NCI-H446 treated with DMSO at 0.1 percent for 48 hours (cell line): Measurements from ENCODE around the gene CNBP.
A peak's percentile ranks its signal among the peaks of the same experiment; 100 is the strongest.

Experiments used
- DNase-seq: peaks from one replicate; lab custom pipeline; 2025; lab: John Stamatoyannopoulos, UW

CNBP gene

DNA sequence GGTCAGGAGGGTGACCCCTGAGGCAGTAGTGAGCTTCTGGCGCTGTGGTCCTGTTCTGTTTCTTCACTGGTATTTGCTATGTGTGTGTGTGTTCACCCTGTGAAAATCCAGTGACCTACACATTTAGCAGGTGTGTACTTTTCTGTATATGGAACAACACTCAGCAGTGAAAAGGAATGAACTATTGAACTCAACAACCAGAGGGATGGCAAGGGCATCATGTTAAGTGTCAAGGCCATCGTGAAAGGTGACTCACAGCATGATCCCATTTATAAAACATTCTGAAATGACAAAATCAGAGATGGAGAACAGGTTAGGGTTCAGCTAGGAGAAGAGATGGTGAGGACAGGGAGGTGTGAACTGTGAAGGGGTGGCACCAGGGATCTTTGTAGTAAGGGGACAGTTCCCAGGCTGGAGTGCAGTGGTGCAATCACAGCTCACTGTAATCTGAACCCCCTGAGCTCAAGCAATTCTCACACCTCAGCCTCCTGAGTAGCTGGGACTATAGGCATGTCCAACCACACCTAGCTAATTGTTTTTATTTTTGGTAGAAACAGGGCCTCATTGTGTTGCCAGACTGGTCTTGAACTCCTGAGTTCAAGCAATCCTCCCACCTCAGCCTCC lies 52.1 kb downstream of the CNBP start:
- no peak for DNase-seq

DNA sequence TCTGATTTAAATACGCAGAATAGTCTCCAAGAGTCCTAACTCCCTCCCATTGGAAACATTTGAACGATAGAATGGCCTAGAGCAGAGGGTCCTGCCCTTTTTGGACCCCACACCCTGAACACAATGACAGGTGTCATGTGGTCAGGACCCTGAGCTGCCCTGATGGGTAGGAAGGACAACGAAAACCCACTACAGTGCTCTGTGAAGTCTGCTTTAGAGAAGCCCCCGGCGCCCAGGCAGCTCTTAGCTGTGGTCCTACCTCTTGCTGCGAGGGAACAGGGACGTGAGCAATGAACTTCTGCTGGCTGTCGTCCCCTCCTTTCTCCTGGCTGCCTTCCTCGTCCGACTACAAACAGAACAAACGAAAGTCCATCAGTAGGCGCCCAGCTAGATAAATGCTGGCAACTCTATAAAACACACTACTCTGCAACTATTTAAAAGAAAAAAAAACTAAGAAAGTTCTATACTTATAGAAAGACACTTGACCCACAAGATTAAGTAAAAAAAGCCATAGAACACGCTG lies 53.3 kb downstream of the CNBP start:
- no peak for DNase-seq

DNA sequence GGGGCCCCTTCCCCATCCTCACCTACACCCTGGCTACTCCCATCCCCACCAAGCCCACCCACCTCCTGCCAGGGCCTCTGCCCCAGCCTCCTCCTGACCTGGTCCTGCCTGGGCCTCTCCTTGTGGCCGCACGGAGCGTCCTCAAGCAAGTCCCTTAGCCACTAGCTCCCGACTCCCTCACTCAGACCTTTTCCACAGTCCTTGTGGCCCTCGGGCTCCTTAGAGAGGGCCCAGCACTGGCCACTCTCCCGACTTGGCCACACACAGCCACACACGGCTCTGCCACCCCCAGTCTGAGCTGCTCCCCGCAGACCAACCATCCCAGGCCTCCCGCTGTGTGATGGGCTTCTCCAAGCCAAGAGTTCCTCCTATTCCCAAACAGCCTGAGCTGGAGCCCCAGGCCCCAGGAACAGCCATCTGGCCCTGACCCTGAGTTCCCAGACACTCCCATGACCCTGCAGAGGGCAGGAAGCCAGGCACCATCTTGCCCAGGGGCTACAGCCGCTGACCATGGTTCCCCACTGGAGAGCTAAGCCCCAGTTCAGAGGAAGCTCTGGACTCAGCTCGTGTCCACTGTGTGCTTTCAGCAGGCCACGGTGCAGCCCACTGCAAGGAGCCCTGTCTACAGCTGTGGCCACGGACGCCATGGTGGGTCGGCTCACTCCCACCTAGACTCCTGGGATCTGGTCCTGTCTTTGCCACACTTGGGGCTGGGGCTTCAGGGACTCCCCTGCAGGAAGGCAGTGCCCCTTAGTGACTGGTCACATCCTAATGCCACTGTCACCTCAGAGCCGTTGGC lies 55.1 kb downstream of the CNBP start:
- DNase-seq: no peak

DNA sequence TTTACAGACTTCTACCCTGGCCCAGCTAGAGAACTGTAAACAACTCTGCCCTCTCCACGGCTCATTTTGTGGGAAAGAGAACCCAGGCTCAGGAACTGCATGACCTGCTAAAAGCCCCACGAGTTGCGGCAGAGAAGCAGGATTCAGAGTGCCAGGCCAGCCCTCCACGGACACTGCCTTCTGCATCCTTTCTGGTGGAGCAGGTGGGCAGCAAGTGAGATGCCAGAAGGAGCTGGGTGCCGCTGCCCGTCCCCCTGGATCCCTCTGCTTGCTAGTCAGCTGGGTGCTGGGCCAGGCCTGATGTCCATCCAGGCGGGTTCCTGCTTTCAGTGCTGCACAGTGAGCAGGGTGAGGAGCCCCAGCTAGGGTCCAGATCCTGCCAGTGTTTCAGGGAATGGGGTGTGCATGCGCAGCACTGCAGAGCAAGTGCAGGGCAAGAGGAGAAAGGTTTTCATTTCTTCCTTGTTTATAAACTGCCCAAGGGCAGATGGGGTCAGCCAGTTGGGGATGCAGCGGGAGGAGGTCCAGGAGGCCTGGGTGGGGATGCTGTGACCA lies 56.9 kb downstream of the CNBP start:
- DNase-seq: no peak

DNA sequence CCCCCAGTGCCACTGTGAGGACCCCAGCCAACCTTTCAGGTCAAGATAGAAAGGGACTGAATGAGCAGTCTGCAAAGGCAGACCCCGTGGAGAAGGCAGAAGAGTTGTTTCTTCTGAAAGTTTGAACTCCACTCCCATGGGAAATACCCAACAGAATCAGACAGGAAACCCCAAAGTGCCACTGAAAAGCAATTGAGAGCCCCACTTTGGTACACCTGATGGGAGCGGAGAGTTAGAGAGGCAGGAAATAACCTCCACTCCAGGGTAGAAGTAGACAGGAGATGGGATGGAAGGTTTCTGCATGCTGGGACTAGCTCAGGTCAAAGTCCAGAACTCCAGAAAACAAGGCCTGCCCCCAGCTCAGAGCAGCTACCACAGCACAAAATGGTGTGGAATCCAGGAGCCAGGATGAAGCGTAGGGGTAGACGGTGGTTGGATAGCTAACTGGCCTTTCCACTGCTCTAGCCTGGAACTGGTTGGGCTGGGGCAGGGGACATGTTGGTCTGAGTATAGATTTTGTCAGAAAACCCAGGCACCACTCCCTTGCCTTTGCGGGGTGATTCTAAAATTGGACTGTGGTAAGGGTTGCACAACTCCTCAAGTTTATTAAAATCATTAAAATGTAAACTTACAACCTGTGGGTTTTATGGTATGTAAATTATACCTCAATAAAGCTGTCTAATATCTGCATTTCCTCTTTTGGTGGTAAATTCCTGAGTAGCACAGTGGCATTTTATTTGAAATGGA lies 60.2 kb downstream of the CNBP start:
- DNase-seq: no peak

DNA sequence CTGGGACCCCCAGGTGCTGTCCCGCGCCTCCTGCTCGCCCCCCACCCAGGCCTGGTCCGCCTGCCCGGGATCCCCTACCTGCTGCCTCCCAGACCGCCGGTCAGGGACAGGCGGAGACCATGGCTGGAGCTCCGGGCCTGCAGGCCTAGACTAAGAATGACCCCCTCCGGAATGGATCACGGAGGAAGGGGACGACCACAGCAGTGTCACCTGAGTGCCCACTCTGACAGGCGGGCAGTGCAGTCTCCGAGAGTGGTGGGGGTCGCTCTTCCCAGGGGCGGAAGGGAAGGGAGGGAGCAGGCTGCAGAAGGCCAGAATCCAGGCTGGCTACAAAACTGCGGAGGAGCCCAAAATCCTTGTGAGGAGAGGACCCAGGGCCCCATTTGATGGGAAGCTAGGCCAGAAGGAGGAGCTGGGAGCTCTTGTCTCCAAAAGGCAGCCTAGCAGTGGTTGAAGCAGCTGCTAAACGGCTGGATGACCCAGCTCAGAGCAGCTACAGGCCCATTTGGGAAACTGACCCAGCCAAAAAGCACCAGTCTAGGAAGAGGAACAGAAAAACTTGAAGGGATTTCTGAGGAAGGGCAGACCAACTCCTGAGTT lies 61.2 kb downstream of the CNBP start:
- DNase-seq: no peak

DNA sequence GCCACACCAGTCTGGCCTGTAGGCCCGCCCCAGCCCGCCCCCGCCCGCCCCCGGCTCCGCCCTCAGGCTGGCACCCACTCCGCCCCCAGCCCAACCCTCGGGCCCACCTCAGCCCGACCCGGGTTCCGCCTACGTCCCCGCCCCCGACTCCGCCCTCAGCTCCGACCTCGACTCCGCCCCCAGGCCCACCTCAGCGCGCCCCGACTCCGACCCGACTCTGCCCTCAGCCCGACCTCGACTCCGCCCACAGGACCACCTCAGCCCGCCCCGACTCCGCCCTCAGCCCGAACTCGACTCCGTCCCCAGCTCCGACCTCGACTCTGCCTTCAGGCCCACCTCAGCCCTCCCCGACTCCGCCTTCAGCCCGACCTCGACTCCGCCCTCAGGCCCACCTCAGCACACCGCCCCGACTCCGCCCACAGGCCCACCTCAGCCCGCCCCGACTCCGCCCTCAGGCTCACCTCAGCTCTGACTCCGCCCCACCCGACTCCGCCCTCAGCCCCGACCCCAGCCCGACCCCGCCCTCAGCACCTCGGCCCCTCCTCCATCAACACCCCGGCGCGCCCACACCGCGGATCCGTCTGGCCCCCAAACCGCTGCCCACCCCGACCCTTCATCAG lies 61.8 kb downstream of the CNBP start, which contains the start of gene RAB43:
Gene RAB43 (minus strand): TSS at position 13 of the 620 bp plus-strand sequence. CDS start 315 bp downstream, outside the sequence.
- peak; percentile 25 for DNase-seq

DNA sequence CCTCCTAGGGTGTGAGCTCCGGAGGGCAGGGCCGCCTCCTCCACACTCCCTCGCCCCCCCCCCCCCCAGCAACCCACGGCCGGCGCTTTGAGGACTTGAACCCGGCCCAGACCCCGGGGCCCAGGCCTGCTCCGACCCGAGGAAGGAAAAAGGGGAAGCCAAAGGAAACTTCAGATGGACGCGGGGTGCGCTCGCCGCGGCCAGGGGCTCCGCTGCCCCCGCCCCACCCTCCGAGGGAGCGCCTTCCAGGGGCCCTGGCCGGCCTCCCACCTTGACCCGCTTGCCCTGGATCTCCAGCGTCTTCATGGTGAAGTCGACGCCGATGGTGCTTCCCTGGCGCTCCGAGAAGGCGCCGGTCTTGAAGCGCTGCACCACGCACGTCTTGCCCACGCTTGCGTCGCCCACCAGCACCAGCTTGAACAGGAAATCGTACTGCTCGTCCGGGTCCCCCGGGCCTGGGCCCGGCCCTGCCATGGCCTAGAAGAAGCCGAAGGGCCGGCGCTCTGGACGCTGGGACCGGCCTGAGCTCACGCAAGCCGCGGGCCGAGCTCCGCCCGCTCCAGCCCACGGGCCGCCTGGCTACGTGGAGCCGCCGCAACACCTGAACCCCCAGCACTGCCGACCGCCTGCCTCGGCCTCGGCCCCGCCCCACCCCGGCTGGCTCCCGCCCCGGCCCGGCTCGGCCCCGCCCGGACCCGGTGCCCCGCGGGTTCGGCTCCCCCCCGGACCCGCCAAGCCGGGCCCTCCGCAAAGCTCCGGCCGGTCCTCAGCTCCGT lies 62.5 kb downstream of the CNBP start:
- no peak for DNase-seq

DNA sequence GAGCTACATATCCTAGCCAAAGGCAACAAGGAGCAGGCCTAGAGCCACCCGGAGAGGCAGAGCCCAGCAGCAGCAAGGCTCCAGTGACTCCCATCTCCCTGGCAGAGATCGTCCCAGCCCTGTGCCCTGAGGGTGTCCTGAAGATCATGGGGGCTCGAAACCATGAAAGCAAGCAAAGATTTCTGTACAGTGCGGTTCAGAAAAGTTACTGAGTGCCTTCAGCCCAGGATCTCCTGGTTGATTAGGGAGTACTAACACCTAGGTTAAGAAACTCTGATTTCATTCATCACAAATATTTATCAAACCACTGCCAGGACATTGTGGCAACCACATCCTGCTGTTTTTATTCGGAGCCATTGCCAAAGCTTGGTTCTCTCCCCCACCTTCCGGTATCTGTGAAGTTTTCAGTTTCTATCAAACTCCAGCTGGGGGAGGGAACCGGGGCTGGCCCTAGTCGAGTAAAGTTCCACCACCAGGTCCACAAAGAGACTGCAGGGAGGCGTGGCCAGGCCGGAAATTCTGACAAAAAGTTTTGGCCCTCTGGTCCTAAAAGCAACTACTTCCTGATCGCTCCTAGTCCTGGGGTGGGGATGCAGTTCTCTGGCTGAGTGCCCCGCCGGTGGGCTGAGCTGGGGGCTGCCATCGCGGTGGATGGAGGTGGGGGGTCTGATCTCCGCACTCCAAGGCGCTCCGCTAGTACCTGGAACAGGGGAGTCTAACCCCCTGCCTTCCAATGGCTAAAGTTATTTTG lies 63.3 kb downstream of the CNBP start:
- no peak for DNase-seq

DNA sequence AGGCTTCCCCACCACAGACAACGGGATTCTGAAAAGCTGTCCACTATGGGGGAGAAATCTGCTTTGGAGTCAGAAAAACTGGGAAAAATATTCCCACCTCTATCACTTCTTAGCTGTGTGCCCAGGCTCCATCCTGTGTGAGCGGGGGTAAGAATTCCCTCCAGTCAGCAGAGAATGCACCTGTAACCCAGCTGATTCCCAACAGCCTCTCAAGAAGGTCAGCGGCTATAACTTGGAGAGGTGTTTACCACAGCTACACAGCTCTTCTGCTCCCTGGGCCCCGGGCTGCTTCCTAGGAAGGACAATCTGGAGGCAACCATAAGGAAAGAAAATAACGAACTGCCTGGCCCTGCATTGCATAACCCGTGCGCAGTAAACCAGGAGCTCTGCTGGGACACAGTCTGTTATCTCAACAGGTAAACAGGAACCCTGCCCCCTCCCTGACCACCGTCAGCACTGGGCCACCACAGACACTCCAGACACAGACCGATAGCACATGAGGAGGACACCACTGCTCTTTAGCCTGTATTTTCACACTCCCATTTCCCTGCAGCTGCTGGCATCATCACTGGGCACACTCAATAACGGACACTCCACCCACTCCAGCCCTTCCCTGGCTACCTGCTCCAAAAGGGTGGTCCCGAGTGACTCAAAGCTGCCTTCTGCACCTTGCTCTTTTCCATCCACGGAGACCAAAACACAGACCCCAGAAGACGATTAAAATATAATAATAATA lies 64.2 kb downstream of the CNBP start:
- no peak for DNase-seq

DNA sequence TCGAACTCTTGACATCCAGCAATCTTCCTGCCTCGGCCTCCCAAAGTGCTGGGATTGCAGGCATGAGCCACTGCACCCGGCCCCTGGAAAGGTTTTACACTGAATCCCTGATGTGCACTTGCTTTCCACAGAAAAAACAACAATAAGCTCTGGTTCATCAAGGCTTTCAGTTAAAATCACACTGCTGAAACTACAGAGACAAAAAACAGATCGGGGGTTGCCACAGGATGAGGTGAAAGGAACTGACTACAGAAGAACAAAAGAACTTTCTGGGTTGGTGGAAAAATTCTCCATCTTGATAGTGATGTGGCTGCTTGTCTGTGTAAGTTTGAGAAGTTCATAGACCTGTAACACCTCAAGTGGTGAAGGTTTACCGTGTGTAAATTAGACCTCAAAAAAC lies 65.0 kb downstream of the CNBP start:
- DNase-seq: no peak
